Fibroblast of skin of left quadriceps (primary cell): Measurements from ENCODE around the gene DPH2.

Experiments
- DNase-seq, 2 experiments: peaks; one replicate each; pipeline ENCODE4 v3.0.0-alpha.2; 2013; ENCODE audit warnings: low read depth in 2 of 2

The DPH2 gene

GRCh38 chr1:44000122-44000665 lies 30.4 kb downstream of the DPH2 start:
- DNase-seq, result no peak

GRCh38 chr1:44002165-44002564 lies 32.4 kb downstream of the DPH2 start:
- DNase-seq, result no peak

- no peak for DNase-seq
Measured at GRCh38 chr1:44002606-44003157, 32.9 kb downstream of the DPH2 start.

GRCh38 chr1:44008259-44008658 lies 38.4 kb downstream of the DPH2 start:
- DNase-seq, result no peak

- DNase-seq, result no peak
Measured at GRCh38 chr1:44010935-44011471, 41.2 kb downstream of the DPH2 start.

- DNase-seq, result no peak
Measured at GRCh38 chr1:44012404-44012803, 42.6 kb downstream of the DPH2 start.

GRCh38 chr1:44012941-44013609 lies 43.3 kb downstream of the DPH2 start:
- no peak for DNase-seq

GRCh38 chr1:44013949-44014348 lies 44.1 kb downstream of the DPH2 start:
- no peak for DNase-seq

- DNase-seq, result no peak
Measured at GRCh38 chr1:44014365-44015104, 44.7 kb downstream of the DPH2 start.

GRCh38 chr1:44015206-44015605 lies 45.4 kb downstream of the DPH2 start:
- no peak for DNase-seq

- DNase-seq, result no peak
Measured at GRCh38 chr1:44016041-44016889, 46.5 kb downstream of the DPH2 start.

- no peak for DNase-seq
Measured at GRCh38 chr1:44016890-44017400, 47.1 kb downstream of the DPH2 start.

- no peak for DNase-seq
Measured at GRCh38 chr1:44019466-44019948, 49.7 kb downstream of the DPH2 start.

GRCh38 chr1:44020464-44020863 lies 50.7 kb downstream of the DPH2 start:
- DNase-seq, result no peak

- no peak for DNase-seq
Measured at GRCh38 chr1:44021156-44021555, 51.3 kb downstream of the DPH2 start.

- DNase-seq, result no peak
Measured at GRCh38 chr1:44021581-44022321, 51.9 kb downstream of the DPH2 start.
